H9 (cell line): ENCODE results near the gene MNX1. TPM values are rescaled to one million over a fixed set of nuclear protein-coding genes. Genes with fewer than 3 reads are reported as not detected.

ENCODE experiments used
- DNase-seq: peaks from one replicate; pipeline ENCODE4 v3.0.0-alpha.2; 2017
- H2AFZ ChIP-seq: one replicate; pipeline ENCODE4 v1.6.1; 2013; ENCODE audit warnings: mild to moderate bottlenecking, low read length, control low read depth, moderate library complexity
- H2AK5ac ChIP-seq: 2 replicates; pipeline ENCODE4 v1.6.1; 2013; ENCODE audit warnings: low read length, control low read depth, mixed read lengths; ENCODE audit not compliant: insufficient read length
- H2BK120ac ChIP-seq: one replicate; pipeline ENCODE4 v1.6.1; 2013; ENCODE audit warnings: low read depth, mild to moderate bottlenecking, low read length, control low read depth, inconsistent platforms; ENCODE audit not compliant: poor library complexity, severe bottlenecking
- H2BK12ac ChIP-seq: 2 replicates; pipeline ENCODE4 v1.6.1; 2013; ENCODE audit warnings: low read length, control low read depth, mixed read lengths, low read depth; ENCODE audit not compliant: insufficient read length
- H2BK15ac ChIP-seq: 2 replicates; pipeline ENCODE4 v1.6.1; 2013; ENCODE audit warnings: low read depth, low read length, control low read depth
- H2BK20ac ChIP-seq: one replicate; pipeline ENCODE4 v1.6.1; 2013; ENCODE audit warnings: low read depth, mild to moderate bottlenecking, low read length, control low read depth, inconsistent platforms; ENCODE audit not compliant: poor library complexity, severe bottlenecking
- H2BK5ac ChIP-seq: 2 replicates; pipeline ENCODE4 v1.6.1; 2013; ENCODE audit warnings: low read length, control low read depth, mixed read lengths; ENCODE audit not compliant: insufficient read length
- H3K14ac ChIP-seq: 2 replicates; pipeline ENCODE4 v1.6.1; 2013; ENCODE audit warnings: low read length, control low read depth; ENCODE audit not compliant: insufficient read depth
- H3K18ac ChIP-seq: 2 replicates; pipeline ENCODE4 v1.6.1; 2013; ENCODE audit warnings: low read depth, mild to moderate bottlenecking, mixed read lengths, low read length, control low read depth; ENCODE audit not compliant: insufficient read length
- H3K23ac ChIP-seq: 2 replicates; pipeline ENCODE4 v1.6.1; 2013; ENCODE audit warnings: low read length, control low read depth, mixed read lengths, low read depth; ENCODE audit not compliant: insufficient read length
- H3K23me2 ChIP-seq: 2 replicates; pipeline ENCODE4 v1.6.1; 2013; ENCODE audit warnings: low read depth, mild to moderate bottlenecking, mixed read lengths, low read length, control low read depth; ENCODE audit not compliant: insufficient read length, poor library complexity, severe bottlenecking
- H3K27ac ChIP-seq: 2 replicates; pipeline ENCODE4 v1.5.1; 2013; ENCODE audit warnings: low read length, control low read depth, mixed read lengths, low read depth; ENCODE audit not compliant: insufficient read length
- H3K27me3 ChIP-seq: 2 replicates; pipeline ENCODE4 v1.6.1; 2013; ENCODE audit warnings: low read length, control low read depth, inconsistent platforms; ENCODE audit not compliant: insufficient read depth
- H3K4ac ChIP-seq: 2 replicates; pipeline ENCODE4 v1.6.1; 2013; ENCODE audit warnings: low read depth, mild to moderate bottlenecking, control low read depth, inconsistent platforms, low read length, moderate library complexity
- H3K4me1 ChIP-seq: 2 replicates; pipeline ENCODE4 v1.6.1; 2013; ENCODE audit warnings: low read length, control low read depth, inconsistent platforms; ENCODE audit not compliant: insufficient read depth
- H3K4me2 ChIP-seq: 2 replicates; pipeline ENCODE4 v1.6.1; 2013; ENCODE audit warnings: low read length, control low read depth, mixed read lengths; ENCODE audit not compliant: insufficient read length, insufficient read depth
- H3K56ac ChIP-seq: 2 replicates; pipeline ENCODE4 v1.6.1; 2013; ENCODE audit warnings: low read depth, mild to moderate bottlenecking, mixed read lengths, low read length, control low read depth; ENCODE audit not compliant: insufficient read length
- H3K79me1 ChIP-seq: 2 replicates; pipeline ENCODE4 v1.6.1; 2013; ENCODE audit warnings: low read depth, mild to moderate bottlenecking, moderate library complexity, low read length, control low read depth, inconsistent platforms; ENCODE audit not compliant: insufficient read depth, poor library complexity, severe bottlenecking
- H3K79me2 ChIP-seq: 2 replicates; pipeline ENCODE4 v1.6.1; 2013; ENCODE audit warnings: low read length, control low read depth, inconsistent platforms; ENCODE audit not compliant: insufficient read depth
- H3K9ac ChIP-seq: 2 replicates; pipeline ENCODE4 v1.6.1; 2013; ENCODE audit warnings: low read length, control low read depth, mixed read lengths; ENCODE audit not compliant: insufficient read length; ENCODE audit errors: extremely low read depth
- H3K9me3 ChIP-seq: one replicate; pipeline ENCODE4 v1.6.1; 2013; ENCODE audit warnings: low read depth, low read length, inconsistent platforms; ENCODE audit not compliant: control insufficient read depth
- H3T11ph ChIP-seq: one replicate; pipeline ENCODE4 v1.6.1; 2013; ENCODE audit warnings: mild to moderate bottlenecking, low read length, control low read depth, inconsistent platforms
- H4K20me1 ChIP-seq: one replicate; pipeline ENCODE4 v1.6.1; 2013; ENCODE audit not compliant: control insufficient read depth, insufficient read length, insufficient read depth
- H4K5ac ChIP-seq: 2 replicates; pipeline ENCODE4 v1.6.1; 2013; ENCODE audit warnings: low read depth, mild to moderate bottlenecking, mixed read lengths, low read length, control low read depth; ENCODE audit not compliant: insufficient read length
- H4K8ac ChIP-seq: replicated peaks from 2 replicates; pipeline ENCODE4 v1.6.1; 2013; ENCODE audit warnings: low read length, control low read depth, mixed read lengths, low read depth; ENCODE audit not compliant: insufficient read length
- H4K91ac ChIP-seq: 2 replicates; pipeline ENCODE4 v1.6.1; 2013; ENCODE audit warnings: low read depth, mild to moderate bottlenecking, moderate library complexity, mixed read lengths, low read length, control low read depth; ENCODE audit not compliant: insufficient read length
- H3K27ac Mint-ChIP-seq, 3 experiments: 2 replicates in 2 of 3; 3 replicates in 1 of 3; pipeline ENCODE4 v1.8.0; 2020 to 2021; ENCODE audit warnings: mixed read lengths in 3 of 3, mild to moderate bottlenecking in 1 of 3, moderate library complexity in 1 of 3
- H3K27me3 Mint-ChIP-seq: 2 replicates; pipeline ENCODE4 v1.8.0; 2021; ENCODE audit warnings: low read depth, mild to moderate bottlenecking, moderate library complexity, mixed read lengths
- H3K36me3 Mint-ChIP-seq, 3 experiments: 2 replicates in 2 of 3; 3 replicates in 1 of 3; pipeline ENCODE4 v1.8.0; 2020 to 2021; ENCODE audit warnings: low read depth in 3 of 3, mixed read lengths in 3 of 3; ENCODE audit not compliant: insufficient read depth in 1 of 3
- H3K4me1 Mint-ChIP-seq, 2 experiments: 2 replicates each; pipeline ENCODE4 v1.8.0; 2020; ENCODE audit warnings: mixed read lengths in 2 of 2
- H3K4me3 Mint-ChIP-seq, 2 experiments: 2 replicates in 1 of 2; 3 replicates in 1 of 2; pipeline ENCODE4 v1.8.0; 2020 to 2021; ENCODE audit warnings: mild to moderate bottlenecking in 2 of 2, mixed read lengths in 2 of 2, moderate library complexity in 1 of 2
- H3K9me3 Mint-ChIP-seq, 2 experiments: 2 replicates in 1 of 2; 3 replicates in 1 of 2; pipeline ENCODE4 v1.8.0; 2020; ENCODE audit warnings: mild to moderate bottlenecking in 2 of 2, mixed read lengths in 2 of 2, moderate library complexity in 1 of 2
- WGBS: extraction: QIAGEN DNeasy Blood & Tissue Kit; methylation state at CpG from one replicate; pipeline ENCODE4 v1.1.7; 2013; ENCODE audit warnings: missing lambda C conversion rate, low lambda C conversion rate, mixed read lengths; ENCODE audit not compliant: insufficient read length; ENCODE audit errors: extremely low coverage; 5-methylcytosine and 5-hydroxymethylcytosine counted together
- total RNA-seq: library from RNA; stranded (reverse); gene quantifications from 2 replicates; pipeline ENCODE4 v1.2.1, GENCODE V29; 2021
- TF ChIP-seq, protein P1 (sequence below): fragments of 200-600 bp; sonication (generic); conservative IDR thresholded peaks from 3 replicates; pipeline ENCODE4 v1.8.0; 2021; ENCODE audit warnings: antibody characterized with exemption, mild to moderate bottlenecking

MNX1 gene
- total RNA-seq, 1 experiment from 2014 or later = not detected

DNA sequence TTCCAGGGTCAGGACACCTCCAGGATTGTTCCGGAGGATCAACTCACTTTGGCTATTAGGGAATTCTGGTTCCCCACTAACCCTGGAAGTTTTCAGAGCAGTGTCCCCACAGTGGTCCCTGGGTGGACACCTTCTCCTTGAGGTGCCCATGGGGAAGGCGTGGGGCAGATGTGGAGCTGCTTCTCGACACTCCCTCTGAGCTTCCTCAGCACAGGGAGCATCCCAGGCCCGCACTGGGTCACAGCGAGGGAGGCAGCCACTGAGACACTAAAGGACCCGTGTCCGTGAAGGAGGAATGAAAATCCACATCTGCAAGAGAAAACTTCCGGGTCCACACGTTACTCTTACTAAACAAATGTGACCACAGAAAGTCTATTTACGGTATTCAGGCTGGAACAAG lies 48.2 kb upstream of the MNX1 start:
- TF ChIP-seq, protein P1, sequence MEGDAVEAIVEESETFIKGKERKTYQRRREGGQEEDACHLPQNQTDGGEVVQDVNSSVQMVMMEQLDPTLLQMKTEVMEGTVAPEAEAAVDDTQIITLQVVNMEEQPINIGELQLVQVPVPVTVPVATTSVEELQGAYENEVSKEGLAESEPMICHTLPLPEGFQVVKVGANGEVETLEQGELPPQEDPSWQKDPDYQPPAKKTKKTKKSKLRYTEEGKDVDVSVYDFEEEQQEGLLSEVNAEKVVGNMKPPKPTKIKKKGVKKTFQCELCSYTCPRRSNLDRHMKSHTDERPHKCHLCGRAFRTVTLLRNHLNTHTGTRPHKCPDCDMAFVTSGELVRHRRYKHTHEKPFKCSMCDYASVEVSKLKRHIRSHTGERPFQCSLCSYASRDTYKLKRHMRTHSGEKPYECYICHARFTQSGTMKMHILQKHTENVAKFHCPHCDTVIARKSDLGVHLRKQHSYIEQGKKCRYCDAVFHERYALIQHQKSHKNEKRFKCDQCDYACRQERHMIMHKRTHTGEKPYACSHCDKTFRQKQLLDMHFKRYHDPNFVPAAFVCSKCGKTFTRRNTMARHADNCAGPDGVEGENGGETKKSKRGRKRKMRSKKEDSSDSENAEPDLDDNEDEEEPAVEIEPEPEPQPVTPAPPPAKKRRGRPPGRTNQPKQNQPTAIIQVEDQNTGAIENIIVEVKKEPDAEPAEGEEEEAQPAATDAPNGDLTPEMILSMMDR = no peak
- H3K27me3 ChIP-seq = no peaks in the 10 kb centered on the region
- no peaks in the 10 kb centered on the region for H3K36me3 Mint-ChIP-seq
- H3K9me3 Mint-ChIP-seq = peaks cover 10 to 14% of the 10 kb centered on the region in 2 experiments
- no peak overlapping the region for H3K27ac Mint-ChIP-seq
- H2BK15ac ChIP-seq = no peak overlapping the region
- H3K4me2 ChIP-seq = no peak overlapping the region
- no peak overlapping the region for H2AFZ ChIP-seq
- H3K27me3 Mint-ChIP-seq = peaks cover 28% of the 10 kb centered on the region
- no peak overlapping the region for H2BK12ac ChIP-seq
- H3K4me3 Mint-ChIP-seq = no peak overlapping the region
- H3T11ph ChIP-seq = no peak overlapping the region
- DNase-seq = no peak
- no peaks in the 10 kb centered on the region for H3K79me2 ChIP-seq
- no peak overlapping the region for H3K18ac ChIP-seq
- H3K4ac ChIP-seq = no peak overlapping the region
- no peaks in the 10 kb centered on the region for H3K9me3 ChIP-seq
- H4K8ac ChIP-seq = no peak overlapping the region
- no peak overlapping the region for H2AK5ac ChIP-seq
- no peak overlapping the region for H3K23ac ChIP-seq
- H3K9ac ChIP-seq = no peak overlapping the region
- H3K56ac ChIP-seq = no peak overlapping the region
- H3K4me1 Mint-ChIP-seq = no peaks in the 10 kb centered on the region
- no CpG with 5 or more reads among the region's 10 CpGs for WGBS
- no peaks in the 10 kb centered on the region for H3K23me2 ChIP-seq
- H4K91ac ChIP-seq = no peak overlapping the region
- H2BK120ac ChIP-seq = no peak overlapping the region
- H4K5ac ChIP-seq = no peak overlapping the region
- no peaks in the 10 kb centered on the region for H3K79me1 ChIP-seq
- no peak overlapping the region for H3K14ac ChIP-seq
- H2BK20ac ChIP-seq = no peak overlapping the region
- H2BK5ac ChIP-seq = no peak overlapping the region
- H3K27ac ChIP-seq = no peak overlapping the region
- no peaks in the 10 kb centered on the region for H3K4me1 ChIP-seq
- no peaks in the 10 kb centered on the region for H4K20me1 ChIP-seq
